ENCODE measurements around the gene PDE7B. TPM values are rescaled to one million over a fixed set of nuclear protein-coding genes. Genes with fewer than 3 reads are reported as not detected.

The PDE7B gene
- total RNA-seq, 4 donors from 2014 or later, result 2.9 to 23.6 (median 5.2) TPM

- no peak for ATAC-seq
- Histone ChIP-seq H3K4me3 (no peak overlapping the region), H3K27ac (no peak overlapping the region), H3K36me3 (no peaks in the 10 kb centered on the region), H3K9me3 (no peaks in the 10 kb centered on the region), H3K4me1 (peaks cover 0 to 14% (median 3%) of the 10 kb centered on the region in 3 donors), H3K27me3 (no peaks in the 10 kb centered on the region)
- TF ChIP-seq EP300 (IDR thresholded peaks at IDR 0.05) (no peak), POLR2AphosphoS5 (IDR thresholded peaks at IDR 0.05) (no peak), CTCF (IDR thresholded peaks at IDR 0.05) (no peak), POLR2A (IDR thresholded peaks at IDR 0.05) (no peak)
- WGBS, 2 donors (ENCODE audit: low coverage in 1 of 2), result 69 to 90% methylated on average over 2 of the region's 3 CpGs
Observed at GRCh38 chr6:136129365-136129764, 277.9 kb downstream of the PDE7B start.

GRCh38 chr6:136134268-136134667 lies 282.8 kb downstream of the PDE7B start:
- TF ChIP-seq POLR2A (IDR thresholded peaks at IDR 0.05) (no peak), POLR2AphosphoS5 (IDR thresholded peaks at IDR 0.05) (no peak), CTCF (IDR thresholded peaks at IDR 0.05) (no peak), EP300 (IDR thresholded peaks at IDR 0.05) (no peak)
- 71 to 80% methylated on average over 2 to 5 of the region's 5 CpGs for WGBS, 2 donors (ENCODE audit: low coverage in 1 of 2)
- ATAC-seq, result no peak
- Histone ChIP-seq H3K36me3 (no peaks in the 10 kb centered on the region), H3K9me3 (no peaks in the 10 kb centered on the region), H3K27ac (no peak overlapping the region), H3K27me3 (no peaks in the 10 kb centered on the region), H3K4me3 (no peak overlapping the region), H3K4me1 (no peaks in the 10 kb centered on the region)

GRCh38 chr6:136134751-136135150 lies 283.2 kb downstream of the PDE7B start:
- TF ChIP-seq EP300 (IDR thresholded peaks at IDR 0.05) (no peak), CTCF (IDR thresholded peaks at IDR 0.05) (no peak), POLR2A (IDR thresholded peaks at IDR 0.05) (no peak), POLR2AphosphoS5 (IDR thresholded peaks at IDR 0.05) (no peak)
- ATAC-seq, result no peak

GRCh38 chr6:136136274-136136673 lies 284.8 kb downstream of the PDE7B start:
- ATAC-seq, result no peak
- H3K27me3 ChIP-seq, result no peaks in the 10 kb centered on the region
- no peak for TF ChIP-seq CTCF (IDR thresholded peaks at IDR 0.05)
- no peak for TF ChIP-seq POLR2A (IDR thresholded peaks at IDR 0.05)
- no peak for TF ChIP-seq EP300 (IDR thresholded peaks at IDR 0.05)
- TF ChIP-seq POLR2AphosphoS5 (IDR thresholded peaks at IDR 0.05), result no peak
- no peaks in the 10 kb centered on the region for H3K4me1 ChIP-seq
- WGBS, 2 donors (ENCODE audit: low coverage in 1 of 2), result 79 to 94% methylated on average over 2 of the region's 2 CpGs
- no peaks in the 10 kb centered on the region for H3K36me3 ChIP-seq
- no peak overlapping the region for H3K27ac ChIP-seq
- H3K9me3 ChIP-seq, result no peaks in the 10 kb centered on the region
- no peak overlapping the region for H3K4me3 ChIP-seq

More at GRCh38 chr6:136134751-136135150, 283.2 kb downstream of the PDE7B start:
- no peak overlapping the region for H3K27ac ChIP-seq
- H3K27me3 ChIP-seq, result no peaks in the 10 kb centered on the region
- no peaks in the 10 kb centered on the region for H3K4me1 ChIP-seq
- WGBS, 2 donors (ENCODE audit: low coverage in 1 of 2), result 71 to 91% methylated on average over 3 of the region's 3 CpGs
- H3K36me3 ChIP-seq, result no peaks in the 10 kb centered on the region
- H3K9me3 ChIP-seq, result no peaks in the 10 kb centered on the region
- H3K4me3 ChIP-seq, result no peak overlapping the region

GRCh38 chr6:136137008-136137692 lies 285.6 kb downstream of the PDE7B start:
- H3K4me1 ChIP-seq, result no peaks in the 10 kb centered on the region
- TF ChIP-seq POLR2A (IDR thresholded peaks at IDR 0.05), result no peak
- no peak for TF ChIP-seq CTCF (IDR thresholded peaks at IDR 0.05)
- no peak for TF ChIP-seq POLR2AphosphoS5 (IDR thresholded peaks at IDR 0.05)
- no peak for TF ChIP-seq EP300 (IDR thresholded peaks at IDR 0.05)
- H3K4me3 ChIP-seq, result no peak overlapping the region
- 29 to 31% methylated on average over 3 of the region's 3 CpGs for WGBS, 2 donors (ENCODE audit: low coverage in 1 of 2)
- peaks cover 0 to 5% (median 0%) of the 10 kb centered on the region in 3 donors for H3K9me3 ChIP-seq
- H3K27me3 ChIP-seq, result no peaks in the 10 kb centered on the region
- no peak for ATAC-seq
- H3K36me3 ChIP-seq, result no peaks in the 10 kb centered on the region
- H3K27ac ChIP-seq, result no peak overlapping the region
